Measurements from ENCODE around the gene COLEC11. TPM values are rescaled to one million over a fixed set of nuclear protein-coding genes. Genes with fewer than 3 reads are reported as not detected.

Gene COLEC11
- total RNA-seq, 4 donors from 2014 or later = 2.1 to 19.1 (median 6.6) TPM

DNA sequence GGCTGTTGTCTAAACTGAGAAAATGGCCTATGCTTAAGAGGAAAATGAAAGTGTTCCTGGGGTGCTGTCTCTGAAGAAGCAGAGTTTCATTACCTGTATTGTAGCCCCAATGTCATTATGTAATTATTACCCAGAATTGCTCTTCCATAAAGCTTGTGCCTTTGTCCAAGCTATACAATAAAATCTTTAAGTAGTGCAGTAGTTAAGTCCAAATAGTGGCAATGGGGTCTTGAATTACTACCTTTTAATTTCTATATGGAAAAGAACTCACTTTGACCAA lies 49.3 kb downstream of the COLEC11 start:
- TF ChIP-seq POLR2AphosphoS5 (IDR thresholded peaks at IDR 0.05) (no peak), EP300 (IDR thresholded peaks at IDR 0.05) (no peak), POLR2A (IDR thresholded peaks at IDR 0.05; ENCODE audit: low read depth) (no peak)
- TF ChIP-seq, protein P1, sequence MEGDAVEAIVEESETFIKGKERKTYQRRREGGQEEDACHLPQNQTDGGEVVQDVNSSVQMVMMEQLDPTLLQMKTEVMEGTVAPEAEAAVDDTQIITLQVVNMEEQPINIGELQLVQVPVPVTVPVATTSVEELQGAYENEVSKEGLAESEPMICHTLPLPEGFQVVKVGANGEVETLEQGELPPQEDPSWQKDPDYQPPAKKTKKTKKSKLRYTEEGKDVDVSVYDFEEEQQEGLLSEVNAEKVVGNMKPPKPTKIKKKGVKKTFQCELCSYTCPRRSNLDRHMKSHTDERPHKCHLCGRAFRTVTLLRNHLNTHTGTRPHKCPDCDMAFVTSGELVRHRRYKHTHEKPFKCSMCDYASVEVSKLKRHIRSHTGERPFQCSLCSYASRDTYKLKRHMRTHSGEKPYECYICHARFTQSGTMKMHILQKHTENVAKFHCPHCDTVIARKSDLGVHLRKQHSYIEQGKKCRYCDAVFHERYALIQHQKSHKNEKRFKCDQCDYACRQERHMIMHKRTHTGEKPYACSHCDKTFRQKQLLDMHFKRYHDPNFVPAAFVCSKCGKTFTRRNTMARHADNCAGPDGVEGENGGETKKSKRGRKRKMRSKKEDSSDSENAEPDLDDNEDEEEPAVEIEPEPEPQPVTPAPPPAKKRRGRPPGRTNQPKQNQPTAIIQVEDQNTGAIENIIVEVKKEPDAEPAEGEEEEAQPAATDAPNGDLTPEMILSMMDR (IDR thresholded peaks at IDR 0.05) = no peak

DNA sequence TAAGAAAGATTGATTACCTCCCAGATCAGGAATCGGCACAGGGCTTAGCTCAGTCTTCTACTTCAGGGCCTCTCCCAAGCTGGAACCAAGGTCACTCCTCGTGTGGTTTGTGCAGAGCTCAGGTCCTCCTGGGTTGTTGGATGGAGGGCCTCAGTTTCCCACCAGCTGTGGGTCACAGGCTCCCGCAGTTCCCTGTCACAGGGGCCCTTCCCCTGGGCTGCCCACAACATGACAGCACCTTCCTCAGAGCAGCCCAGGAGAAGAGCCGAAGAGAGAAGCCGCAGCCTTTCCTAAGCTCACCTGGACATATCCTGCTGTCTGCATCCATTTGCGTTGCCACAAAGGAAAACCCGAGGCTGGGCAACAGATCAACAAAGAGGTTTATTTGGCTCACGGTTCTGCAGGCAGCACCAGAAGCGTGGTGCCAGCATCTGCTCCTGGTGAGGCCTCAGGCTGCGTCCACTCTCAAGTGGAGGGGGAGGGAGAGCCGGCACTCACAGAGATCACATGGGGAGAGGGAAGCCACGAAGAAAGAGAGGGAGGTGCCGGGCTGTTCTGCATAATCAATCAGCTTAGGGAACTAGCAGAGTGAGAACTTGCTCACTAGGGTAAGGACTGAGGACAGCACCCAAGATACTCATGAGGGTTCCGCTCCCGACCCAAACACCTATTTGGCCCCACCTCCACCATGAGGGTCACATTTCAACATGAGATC lies 50.1 kb downstream of the COLEC11 start:
- no peak for DNase-seq (ENCODE audit: extremely low spot score)
- TF ChIP-seq POLR2AphosphoS5 (IDR thresholded peaks at IDR 0.05) = no peak
- Histone ChIP-seq H3K27ac (replicated peaks in 1 of 4) (no peak overlapping the region), H3K36me3 (no peaks in the 10 kb centered on the region), H3K9me3 (no peaks in the 10 kb centered on the region), H3K4me3 (no peak overlapping the region), H3K4me1 (peaks cover 0 to under 1% (median 0%) of the 10 kb centered on the region in 4 donors), H3K27me3 (no peaks in the 10 kb centered on the region)
- intact Hi-C loops (cut with DNase I) = no loop called here
- 84% methylated on average over 12 of the region's 15 CpGs for WGBS

More for the DNA sequence above, 49.3 kb downstream of the COLEC11 start:
- H3K27ac ChIP-seq (replicated peaks in 1 of 4) = no peak overlapping the region
- no peaks in the 10 kb centered on the region for H3K27me3 ChIP-seq
- H3K4me3 ChIP-seq = no peak overlapping the region
- intact Hi-C loops (cut with DNase I) = no loop called here
- no peak for DNase-seq (ENCODE audit: extremely low spot score)
- H3K4me1 ChIP-seq = no peaks in the 10 kb centered on the region
- no peaks in the 10 kb centered on the region for H3K9me3 ChIP-seq
- no peaks in the 10 kb centered on the region for H3K36me3 ChIP-seq

DNA sequence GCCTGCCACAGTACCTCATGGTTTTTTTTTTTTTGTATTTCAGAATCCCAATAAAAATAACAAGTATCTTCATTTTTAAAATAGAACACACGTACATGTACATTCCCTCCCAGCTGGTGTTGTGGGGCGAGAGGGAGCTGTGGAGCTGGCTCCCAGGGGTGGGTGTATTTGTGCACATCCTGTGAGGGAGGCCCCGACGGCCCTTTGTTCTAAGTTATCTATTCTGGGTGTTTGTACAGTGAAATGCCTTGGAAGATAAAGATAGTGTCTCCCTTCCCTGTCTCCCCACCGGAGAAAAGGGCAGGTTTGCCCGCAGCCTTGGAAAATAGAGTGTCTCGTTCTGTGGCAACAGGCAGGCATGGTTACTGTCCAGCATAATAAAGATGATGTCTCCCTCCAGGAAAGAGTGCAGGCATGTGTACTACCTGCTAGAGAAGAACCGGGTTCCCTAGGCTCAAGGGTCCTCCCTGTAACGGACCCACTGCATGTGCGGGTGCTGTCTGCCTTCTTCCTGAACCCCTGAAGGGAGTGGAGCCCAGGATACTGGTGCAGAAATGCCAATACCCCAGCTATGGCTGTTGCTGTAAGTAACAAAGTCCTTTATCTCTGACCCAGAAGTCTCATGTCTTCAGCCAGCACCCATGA lies 51.0 kb downstream of the COLEC11 start:
- Histone ChIP-seq H3K27ac (replicated peaks in 1 of 4) (no peak overlapping the region), H3K9me3 (no peaks in the 10 kb centered on the region), H3K36me3 (no peaks in the 10 kb centered on the region), H3K27me3 (no peaks in the 10 kb centered on the region), H3K4me3 (no peak overlapping the region), H3K4me1 (peaks cover 4 to 9% (median 8%) of the 10 kb centered on the region in 4 donors)
- 84% methylated on average over 10 of the region's 10 CpGs for WGBS
- TF ChIP-seq POLR2A (IDR thresholded peaks at IDR 0.05; ENCODE audit: low read depth) (no peak), POLR2AphosphoS5 (IDR thresholded peaks at IDR 0.05) (no peak), EP300 (IDR thresholded peaks at IDR 0.05) (no peak)
- TF ChIP-seq, protein P1 (IDR thresholded peaks at IDR 0.05) = no peak
- no peak for DNase-seq (ENCODE audit: extremely low spot score)
- intact Hi-C loops (cut with DNase I) = no loop called here

DNA sequence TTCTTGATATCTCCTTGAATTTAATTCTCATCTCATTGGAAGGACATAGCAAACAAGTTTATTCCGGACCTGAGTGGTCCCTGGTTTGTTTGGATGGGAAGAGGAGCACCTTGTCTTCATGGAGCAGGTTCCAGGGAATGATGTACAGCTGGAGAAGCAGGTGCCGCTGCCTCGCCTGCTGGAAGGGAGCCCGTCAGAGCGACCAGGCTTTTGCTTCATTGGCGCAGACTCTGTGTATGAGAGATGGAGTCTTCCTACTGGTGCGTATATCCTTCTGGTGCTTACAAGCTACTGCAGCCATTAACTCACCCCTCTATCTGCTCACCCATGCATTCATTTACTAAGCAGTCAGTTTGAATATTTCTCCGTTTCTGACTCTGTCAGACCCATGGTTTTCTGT lies 51.5 kb downstream of the COLEC11 start:
- no peak for DNase-seq (ENCODE audit: extremely low spot score)
- no peaks in the 10 kb centered on the region for H3K27me3 ChIP-seq
- H3K36me3 ChIP-seq = no peaks in the 10 kb centered on the region
- TF ChIP-seq POLR2AphosphoS5 (IDR thresholded peaks at IDR 0.05) (no peak), EP300 (IDR thresholded peaks at IDR 0.05) (no peak), POLR2A (IDR thresholded peaks at IDR 0.05; ENCODE audit: low read depth) (no peak)
- TF ChIP-seq, protein P1 (IDR thresholded peaks at IDR 0.05) = no peak
- H3K4me3 ChIP-seq = no peak overlapping the region
- intact Hi-C loops (cut with DNase I) = no loop called here
- peaks cover 5 to 12% (median 11%) of the 10 kb centered on the region in 4 donors for H3K4me1 ChIP-seq
- no peak overlapping the region for H3K27ac ChIP-seq (replicated peaks in 1 of 4)
- WGBS = 97% methylated on average over 8 of the region's 8 CpGs
- no peaks in the 10 kb centered on the region for H3K9me3 ChIP-seq

DNA sequence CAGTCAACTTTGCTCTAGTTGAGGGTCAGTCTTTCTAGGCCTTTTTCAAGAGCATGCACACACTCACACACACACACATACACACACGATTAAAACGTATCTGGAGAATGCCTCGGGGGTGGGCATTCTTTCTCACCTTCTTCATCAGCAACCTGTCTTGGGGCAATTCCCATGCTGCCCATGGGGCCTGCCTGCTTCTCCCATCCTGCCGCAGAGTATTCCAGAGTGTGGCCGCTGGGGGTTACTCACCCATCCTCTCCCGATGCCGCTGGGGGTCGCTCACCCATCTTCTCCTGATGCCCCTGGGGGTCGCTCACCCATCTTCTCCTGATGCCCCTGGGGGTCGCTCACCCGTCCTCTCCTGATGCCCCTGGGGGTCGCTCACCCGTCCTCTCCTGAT lies 52.3 kb downstream of the COLEC11 start:
- Histone ChIP-seq H3K4me3 (no peak overlapping the region), H3K36me3 (no peaks in the 10 kb centered on the region), H3K9me3 (no peaks in the 10 kb centered on the region), H3K27ac (replicated peaks in 1 of 4) (no peak overlapping the region), H3K4me1 (peaks cover 11 to 20% (median 19%) of the 10 kb centered on the region in 4 donors), H3K27me3 (no peaks in the 10 kb centered on the region)
- 82% methylated on average over 13 of the region's 13 CpGs for WGBS
- DNase-seq (ENCODE audit: extremely low spot score) = no peak
- intact Hi-C loops (cut with DNase I) = no loop called here
- TF ChIP-seq POLR2A (IDR thresholded peaks at IDR 0.05; ENCODE audit: low read depth) = no peak
- no peak for TF ChIP-seq EP300 (IDR thresholded peaks at IDR 0.05)
- TF ChIP-seq POLR2AphosphoS5 (IDR thresholded peaks at IDR 0.05) = no peak
- TF ChIP-seq, protein P1 (IDR thresholded peaks at IDR 0.05) = no peak

Measured in esophagus muscularis mucosa (tissue), 4 donors.